Erythroblast (primary cell): Measurements from ENCODE around the gene ARL6IP4.

Source experiments
- GATA1 ChIP-seq: IDR thresholded peaks from 2 replicates; pipeline ENCODE4 v1.6.1; 2011; ENCODE audit warnings: low read depth, mild to moderate bottlenecking, control low read depth, low read length, moderate library complexity
- POLR2A ChIP-seq: IDR thresholded peaks from 2 replicates; pipeline ENCODE4 v1.6.1; 2011; ENCODE audit warnings: mild to moderate bottlenecking, low read length

GRCh38 chr12:122992386-122992785, 11.9 kb downstream of the ARL6IP4 start:
- TF ChIP-seq POLR2A: no peak
- TF ChIP-seq GATA1: no peak
